Right lung (tissue), 5 donors: Measurements from ENCODE around the gene ZNF91. TPM values are rescaled to one million over a fixed set of nuclear protein-coding genes. Genes with fewer than 3 reads are reported as not detected.
"Not testable (repeated sequence)": the region's sequence is repeated elsewhere in the genome, so short reads cannot be mapped to it uniquely, and the experiment has no call there.

Experiments
- DNase-seq, 2 donors: peaks; one replicate each; pipeline ENCODE4 v3.0.0-alpha.2; 2013
- polyA plus RNA-seq, 5 donors: library from polyadenylated mRNA; unstranded; fragments of 120-200 nt; gene quantifications; one replicate each; pipeline versions ENCODE4 v1.2.1 to v1.2.3, GENCODE V29; 2013; ENCODE audit warnings: inconsistent platforms in 1 of 5, low replicate concordance in 1 of 5; ENCODE audit not compliant: insufficient read length in 5 of 5, insufficient read depth in 1 of 5

ZNF91 gene
- polyA plus RNA-seq, 5 donors, result 36.1 to 79.1 (median 62.3) TPM

- not testable (repeated sequence) for DNase-seq
Observed at GRCh38 chr19:23321403-23321802, 73.9 kb downstream of the ZNF91 start.

GRCh38 chr19:23319571-23319970, 75.7 kb downstream of the ZNF91 start:
- not testable (repeated sequence) for DNase-seq

- DNase-seq, result not testable (repeated sequence)
Observed at GRCh38 chr19:23318941-23319340, 76.3 kb downstream of the ZNF91 start.

GRCh38 chr19:23318143-23318542, 77.1 kb downstream of the ZNF91 start:
- DNase-seq, result no peak

GRCh38 chr19:23315286-23315685, 80.0 kb downstream of the ZNF91 start:
- DNase-seq, result no peak

GRCh38 chr19:23314505-23315251, 80.6 kb downstream of the ZNF91 start:
- no peak for DNase-seq

GRCh38 chr19:23313196-23313595, 82.1 kb downstream of the ZNF91 start:
- DNase-seq, result no peak

- DNase-seq, result no peak
Observed at GRCh38 chr19:23312515-23312914, 82.8 kb downstream of the ZNF91 start.

GRCh38 chr19:23311551-23311950, 83.7 kb downstream of the ZNF91 start:
- DNase-seq, result no peak

GRCh38 chr19:23310729-23311211, 84.5 kb downstream of the ZNF91 start:
- DNase-seq, result no peak

- DNase-seq, result no peak
Observed at GRCh38 chr19:23309926-23310325, 85.3 kb downstream of the ZNF91 start.

- no peak for DNase-seq
Observed at GRCh38 chr19:23305555-23305954, 89.7 kb downstream of the ZNF91 start.

- DNase-seq, result no peak
Observed at GRCh38 chr19:23304238-23304637, 91.0 kb downstream of the ZNF91 start.

GRCh38 chr19:23294141-23294540, 101.1 kb downstream of the ZNF91 start:
- DNase-seq, result no peak

- not testable (repeated sequence) for DNase-seq
Observed at GRCh38 chr19:23289966-23290365, 105.3 kb downstream of the ZNF91 start.

Other genes with a start within 250 kb of the ZNF91 start
- 1 to 10 TPM; 2.4 to 6.9 (median 5.4) TPM for gene ZNF724, start 145.1 kb downstream of the ZNF91 start, polyA plus RNA-seq